GM12878 (cell line): ENCODE results near the gene MST1R. TPM values are rescaled to one million over a fixed set of nuclear protein-coding genes. Genes with fewer than 3 reads are reported as not detected.

Experiments
- ATAC-seq: fragments of 200-7000 bp; cut with Tn5 transposase; 3 replicates; pipeline ENCODE4 v1.9.1; 2020; ENCODE audit warnings: mild to moderate bottlenecking, moderate library complexity
- BruUV-seq: library from RNA; stranded (reverse); fragments of 400-500 nt; replicated peaks from 2 replicates; lab custom pipeline; 2021; lab: Mats Ljungman, UMichigan
- CTCF ChIA-PET: fragments of 300-600 bp; sonication (Branson Sonifier 250); formaldehyde crosslinking; extraction: SDS; loops from one replicate; lab custom pipeline; 2021; ENCODE audit warnings: inconsistent platforms; lab: Yijun Ruan, JAX
- POLR2A ChIA-PET: fragments of 350-600 bp; formaldehyde crosslinking; extraction: SDS; loops from one replicate; lab custom pipeline; 2021; ENCODE audit warnings: inconsistent platforms; lab: Charles Lee
- RAD21 ChIA-PET: fragments of 300-600 bp; sonication (Branson Sonifier 250); formaldehyde crosslinking; loops from one replicate; lab custom pipeline; 2023; ENCODE audit warnings: antibody characterized with exemption; ENCODE audit not compliant: unreplicated experiment; lab: Charles Lee
- SMC1A ChIA-PET: fragments of 300-600 bp; sonication (Branson Sonifier 250); formaldehyde crosslinking; loops from one replicate; lab custom pipeline; 2023; ENCODE audit not compliant: unreplicated experiment, uncharacterized antibody; lab: Charles Lee
- DNase-seq: peaks from one replicate; pipeline ENCODE4 v3.0.0-alpha.2; 2011; ENCODE audit warnings: low read depth, low spot score
- FAIRE-seq: peaks from 3 replicates; lab custom pipeline; 2011; peaks lifted over from hg19 to GRCh38; lab: Jason Lieb, UNC
- H2AFZ ChIP-seq: 2 replicates; pipeline ENCODE4 v1.6.0; 2011; ENCODE audit warnings: low read depth, low read length, control low read depth; ENCODE audit not compliant: control insufficient read depth
- H3K27ac ChIP-seq: 2 replicates; pipeline ENCODE4 v1.5.1; 2011; ENCODE audit warnings: control low read depth; ENCODE audit not compliant: control insufficient read depth, insufficient read depth
- H3K27me3 ChIP-seq, 2 experiments: replicated peaks in 1 of 2; 2 replicates each; pipeline versions ENCODE4 v1.6.0 to v1.6.1; 2011; ENCODE audit warnings: low read length in 1 of 2; ENCODE audit not compliant: control insufficient read depth in 2 of 2, insufficient read depth in 2 of 2
- H3K36me3 ChIP-seq, 2 experiments: 2 replicates each; pipeline ENCODE4 v1.5.1; 2011; ENCODE audit warnings: low read length in 1 of 2; ENCODE audit not compliant: control insufficient read depth in 2 of 2, insufficient read depth in 2 of 2
- H3K4me1 ChIP-seq: 2 replicates; pipeline ENCODE4 v1.6.1; 2011; ENCODE audit warnings: mild to moderate bottlenecking, low read length, moderate library complexity, mixed read lengths; ENCODE audit not compliant: control insufficient read depth, insufficient read depth
- H3K4me2 ChIP-seq: 2 replicates; pipeline ENCODE4 v1.6.0; 2011; ENCODE audit warnings: control low read depth; ENCODE audit not compliant: control insufficient read depth, insufficient read depth
- H3K4me3 ChIP-seq: fragments of 200-600 bp; sonication (generic); 2 replicates; pipeline ENCODE4 v1.5.1; 2016
- H3K79me2 ChIP-seq: 2 replicates; pipeline ENCODE4 v1.6.0; 2011; ENCODE audit warnings: low read length; ENCODE audit not compliant: control insufficient read depth, insufficient read depth
- H3K9ac ChIP-seq: 2 replicates; pipeline ENCODE4 v1.8.0; 2011; ENCODE audit warnings: low read length, control low read depth, mixed read lengths; ENCODE audit not compliant: control insufficient read depth, insufficient read depth
- H3K9me3 ChIP-seq: replicated peaks from 3 replicates; pipeline ENCODE4 v1.5.1; 2011; ENCODE audit warnings: mild to moderate bottlenecking, low read length; ENCODE audit not compliant: control insufficient read depth, insufficient read depth
- H4K20me1 ChIP-seq: 2 replicates; pipeline ENCODE4 v1.6.0; 2011; ENCODE audit not compliant: control insufficient read depth, insufficient read depth
- WGBS: methylation state at CpG from one replicate; pipeline ENCODE4 v1.1.6; 2016; ENCODE audit warnings: low lambda C conversion rate; ENCODE audit not compliant: insufficient replicate concordance, insufficient coverage; ENCODE audit errors: missing lambda C conversion rate; 5-methylcytosine and 5-hydroxymethylcytosine counted together
- in situ Hi-C: fragments of 300-500 bp; cut with MboI; formaldehyde crosslinking; loops from 9 replicates; pipeline ENCODE4 v1.14.3; 2018; ENCODE audit warnings: mixed read lengths
- intact Hi-C: fragments of 100-400 bp; cut with micrococcal nuclease; formaldehyde crosslinking; loops from one replicate; pipeline ENCODE4 v1.14.2; 2022; ENCODE audit not compliant: unreplicated experiment
- polyA plus RNA-seq, 11 experiments: library from polyadenylated mRNA; depleted of rRNA in 4 of 11; unstranded in 6 of 11; stranded (reverse) in 5 of 11; fragments of >200 nt; fragmentation: Nextera tagmentation in 4 of 11; fragmentation: Illumina TruSeq in 1 of 11; extraction: Ambion mirVana in 4 of 11; extraction: Trizol in 1 of 11; gene quantifications; 1 replicate in 1 of 11; 2 replicates in 10 of 11; pipeline versions ENCODE4 v1.2.1 to v1.2.3, GENCODE V29; 2011 to 2016; ENCODE audit warnings: inconsistent platforms in 2 of 11, missing spikeins in 2 of 11, low read depth in 1 of 11
- total RNA-seq, 4 experiments: library from RNA; depleted of rRNA in 3 of 4; stranded (reverse); fragments of >200 nt in 3 of 4; fragmentation: Illumina TruSeq in 1 of 4; extraction: Trizol in 1 of 4; gene quantifications; 2 replicates each; pipeline versions ENCODE4 v1.2.1 to v1.2.3, GENCODE V29; 2013 to 2021
- TF ChIP-seq, protein P1 (sequence below): fragments of 450-650 bp; IDR thresholded peaks from 2 replicates; pipeline ENCODE4 v1.6.1; 2016; ENCODE audit warnings: mild to moderate bottlenecking
- TF ChIP-seq, protein P2 (sequence below): fragments of 450-650 bp; formaldehyde crosslinking; IDR thresholded peaks from 2 replicates; pipeline ENCODE4 v1.5.0; 2022; ENCODE audit warnings: mild to moderate bottlenecking, missing genetic modification characterization

The MST1R gene
- total and polyA plus RNA-seq, 10 of the 15 experiments (the other 5 are each of a cell fraction or from before 2014, with no cell fraction given) = 0.40 to 5.6 (median 1.2) TPM

DNA sequence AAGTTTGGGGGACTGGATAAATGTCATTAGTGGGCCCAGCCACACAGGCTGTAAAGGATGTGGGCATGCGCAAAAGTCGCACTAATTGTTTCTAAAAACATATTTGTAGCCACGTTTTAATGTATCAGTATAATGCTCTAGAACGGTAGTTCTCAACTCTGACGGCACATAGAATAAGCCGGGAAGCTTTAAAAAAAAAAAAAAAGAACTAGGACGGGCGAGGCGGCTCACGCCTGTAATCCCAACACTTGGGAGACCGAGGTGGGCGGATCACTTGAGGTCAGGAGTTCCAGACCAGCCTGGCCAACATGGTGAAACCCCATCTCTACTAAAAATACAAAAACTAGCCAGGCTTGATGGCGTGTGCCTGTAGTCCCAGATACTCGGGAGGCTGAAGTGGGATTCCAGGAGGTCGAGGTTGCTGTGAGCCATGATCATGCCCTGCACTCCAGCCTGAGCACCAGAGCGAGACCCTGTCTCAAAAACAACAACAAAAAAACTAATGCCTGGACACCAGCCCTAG lies 26.6 kb upstream of the MST1R start:
- H3K27ac ChIP-seq = peak overlapping the region; percentile 75
- TF ChIP-seq, protein P1, sequence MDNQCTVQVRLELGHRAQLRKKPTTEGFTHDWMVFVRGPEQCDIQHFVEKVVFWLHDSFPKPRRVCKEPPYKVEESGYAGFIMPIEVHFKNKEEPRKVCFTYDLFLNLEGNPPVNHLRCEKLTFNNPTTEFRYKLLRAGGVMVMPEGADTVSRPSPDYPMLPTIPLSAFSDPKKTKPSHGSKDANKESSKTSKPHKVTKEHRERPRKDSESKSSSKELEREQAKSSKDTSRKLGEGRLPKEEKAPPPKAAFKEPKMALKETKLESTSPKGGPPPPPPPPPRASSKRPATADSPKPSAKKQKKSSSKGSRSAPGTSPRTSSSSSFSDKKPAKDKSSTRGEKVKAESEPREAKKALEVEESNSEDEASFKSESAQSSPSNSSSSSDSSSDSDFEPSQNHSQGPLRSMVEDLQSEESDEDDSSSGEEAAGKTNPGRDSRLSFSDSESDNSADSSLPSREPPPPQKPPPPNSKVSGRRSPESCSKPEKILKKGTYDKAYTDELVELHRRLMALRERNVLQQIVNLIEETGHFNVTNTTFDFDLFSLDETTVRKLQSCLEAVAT = peak; percentile 78
- TF ChIP-seq, protein P2, sequence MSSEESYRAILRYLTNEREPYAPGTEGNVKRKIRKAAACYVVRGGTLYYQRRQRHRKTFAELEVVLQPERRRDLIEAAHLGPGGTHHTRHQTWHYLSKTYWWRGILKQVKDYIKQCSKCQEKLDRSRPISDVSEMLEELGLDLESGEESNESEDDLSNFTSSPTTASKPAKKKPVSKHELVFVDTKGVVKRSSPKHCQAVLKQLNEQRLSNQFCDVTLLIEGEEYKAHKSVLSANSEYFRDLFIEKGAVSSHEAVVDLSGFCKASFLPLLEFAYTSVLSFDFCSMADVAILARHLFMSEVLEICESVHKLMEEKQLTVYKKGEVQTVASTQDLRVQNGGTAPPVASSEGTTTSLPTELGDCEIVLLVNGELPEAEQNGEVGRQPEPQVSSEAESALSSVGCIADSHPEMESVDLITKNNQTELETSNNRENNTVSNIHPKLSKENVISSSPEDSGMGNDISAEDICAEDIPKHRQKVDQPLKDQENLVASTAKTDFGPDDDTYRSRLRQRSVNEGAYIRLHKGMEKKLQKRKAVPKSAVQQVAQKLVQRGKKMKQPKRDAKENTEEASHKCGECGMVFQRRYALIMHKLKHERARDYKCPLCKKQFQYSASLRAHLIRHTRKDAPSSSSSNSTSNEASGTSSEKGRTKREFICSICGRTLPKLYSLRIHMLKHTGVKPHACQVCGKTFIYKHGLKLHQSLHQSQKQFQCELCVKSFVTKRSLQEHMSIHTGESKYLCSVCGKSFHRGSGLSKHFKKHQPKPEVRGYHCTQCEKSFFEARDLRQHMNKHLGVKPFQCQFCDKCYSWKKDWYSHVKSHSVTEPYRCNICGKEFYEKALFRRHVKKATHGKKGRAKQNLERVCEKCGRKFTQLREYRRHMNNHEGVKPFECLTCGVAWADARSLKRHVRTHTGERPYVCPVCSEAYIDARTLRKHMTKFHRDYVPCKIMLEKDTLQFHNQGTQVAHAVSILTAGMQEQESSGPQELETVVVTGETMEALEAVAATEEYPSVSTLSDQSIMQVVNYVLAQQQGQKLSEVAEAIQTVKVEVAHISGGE (CRISPR knock-in tag) = no peak
- TF ChIP-seq, all 136 proteins: peak for 1
- FAIRE-seq (no peak), DNase-seq (no peak), ATAC-seq (no peak)
- H3K9me3 ChIP-seq = no peaks in the 10 kb centered on the region
- no peaks in the 10 kb centered on the region for H3K36me3 ChIP-seq
- ChIA-PET POLR2A (interaction anchor here (0.6 to 3.3 kb wide), 5 partner anchors 11 to 103 kb away, joined by 3 to 38 read pairs (median 3); partner anchors contain the start of gene RBM6), RAD21 (interaction anchor here (0.9 to 2.1 kb wide), 8 partner anchors 10 to 159 kb away, joined by 3 to 11 read pairs (median 4); partner anchors contain the start of genes INKA1 and RBM5), CTCF (interaction anchor here (0.7 to 2.6 kb wide), 10 partner anchors 10 to 591 kb away, joined by 3 to 6 read pairs (median 4); partner anchors contain the start of genes RBM6 and USP4), SMC1A (interaction anchor here (0.8 to 1.7 kb wide), 7 partner anchors 9 to 146 kb away, joined by 3 to 8 read pairs (median 5); partner anchors contain the start of genes INKA1 and RBM6)
- no peaks in the 10 kb centered on the region for H3K27me3 ChIP-seq
- no peaks in the 10 kb centered on the region for H4K20me1 ChIP-seq
- H3K4me1 ChIP-seq = no peaks in the 10 kb centered on the region; the same call in 1 of the 2 replicates
- in situ Hi-C loops (no loop called here), intact Hi-C loops (no loop called here)
- 71% methylated on average over 10 of the region's 16 CpGs for WGBS
- peak overlapping the region; percentile 73 for H3K9ac ChIP-seq
- no peaks in the 10 kb centered on the region for H3K79me2 ChIP-seq
- BruUV-seq = no TSS peak
- H3K4me2 ChIP-seq = peak overlapping the region; percentile 94
- peak overlapping the region; percentile 76 for H3K4me3 ChIP-seq
- H2AFZ ChIP-seq = peak overlapping the region; percentile 99
